Keratinocyte (primary cell): ENCODE results near the gene DOP1A. TPM values are rescaled to one million over a fixed set of nuclear protein-coding genes. Genes with fewer than 3 reads are reported as not detected.

ENCODE experiments used
- DNase-seq: peaks from one replicate; pipeline ENCODE4 v3.0.0-alpha.2; 2011; ENCODE audit warnings: low read depth, missing footprints, low spot score
- FAIRE-seq: peaks from 2 replicates; lab custom pipeline; 2011; peaks lifted over from hg19 to GRCh38; lab: Jason Lieb, UNC
- H2AFZ ChIP-seq: 2 replicates; pipeline ENCODE4 v1.6.0; 2012; ENCODE audit warnings: low read length, control low read depth, inconsistent platforms; ENCODE audit not compliant: control insufficient read depth
- H3K27ac ChIP-seq: 2 replicates; pipeline ENCODE4 v1.5.1; 2011; ENCODE audit warnings: low read length; ENCODE audit not compliant: control insufficient read depth, insufficient read depth
- H3K27me3 ChIP-seq: 3 replicates; pipeline ENCODE4 v1.6.0; 2011; ENCODE audit warnings: low read length; ENCODE audit not compliant: control insufficient read depth, insufficient read depth; ENCODE audit errors: extremely low read depth
- H3K36me3 ChIP-seq, 2 experiments: 2 replicates in 1 of 2; 3 replicates in 1 of 2; pipeline ENCODE4 v1.5.1; 2011; ENCODE audit warnings: low read length in 2 of 2, mild to moderate bottlenecking in 1 of 2; ENCODE audit not compliant: control insufficient read depth in 2 of 2, insufficient read depth in 2 of 2; ENCODE audit errors: extremely low read depth in 1 of 2
- H3K4me1 ChIP-seq: 3 replicates; pipeline ENCODE4 v1.5.1; 2011; ENCODE audit warnings: low read length; ENCODE audit not compliant: control insufficient read depth, insufficient read depth; ENCODE audit errors: extremely low read depth
- H3K4me2 ChIP-seq: 3 replicates; pipeline ENCODE4 v1.6.0; 2011; ENCODE audit warnings: low read depth, low read length; ENCODE audit not compliant: control insufficient read depth, insufficient read depth; ENCODE audit errors: extremely low read depth
- H3K4me3 ChIP-seq, 3 experiments: fragments of 200-600 bp in 1 of 3; sonication (generic) in 1 of 3; 2 replicates in 2 of 3; 3 replicates in 1 of 3; pipeline ENCODE4 v1.5.1; 2011 to 2016; ENCODE audit warnings: low read length in 3 of 3, mild to moderate bottlenecking in 3 of 3, control low read depth in 2 of 3, inconsistent platforms in 1 of 3, low read depth in 1 of 3, mixed read lengths in 1 of 3, mixed run types in 1 of 3, moderate library complexity in 1 of 3; ENCODE audit not compliant: control insufficient read depth in 2 of 3, insufficient read depth in 2 of 3; ENCODE audit errors: extremely low read depth in 1 of 3
- H3K79me2 ChIP-seq: 2 replicates; pipeline ENCODE4 v1.6.0; 2012; ENCODE audit warnings: low read length; ENCODE audit not compliant: control insufficient read depth, insufficient read depth
- H3K9ac ChIP-seq: 3 replicates; pipeline ENCODE4 v1.6.0; 2011; ENCODE audit warnings: low read length; ENCODE audit not compliant: control insufficient read depth, insufficient read depth; ENCODE audit errors: extremely low read depth
- H3K9me1 ChIP-seq: 3 replicates; pipeline ENCODE4 v1.6.0; 2011; ENCODE audit warnings: low read length; ENCODE audit not compliant: control insufficient read depth, insufficient read depth; ENCODE audit errors: extremely low read depth
- H3K9me3 ChIP-seq: 2 replicates; pipeline ENCODE4 v1.5.1; 2012; ENCODE audit warnings: low read depth, low read length; ENCODE audit not compliant: control insufficient read depth
- H4K20me1 ChIP-seq: 3 replicates; pipeline ENCODE4 v1.6.0; 2011; ENCODE audit warnings: low read length; ENCODE audit not compliant: control insufficient read depth, insufficient read depth; ENCODE audit errors: extremely low read depth
- EZH2 ChIP-seq: IDR thresholded peaks from one replicate; pipeline ENCODE4 v1.6.1; 2012; ENCODE audit warnings: inconsistent platforms, mild to moderate bottlenecking, low read length, moderate library complexity
- dilution Hi-C: fragments of 300-500 bp; cut with MboI; formaldehyde crosslinking; loops from one replicate; pipeline ENCODE4 v1.7.0; 2020; ENCODE audit warnings: low sequenced_read_pairs; ENCODE audit not compliant: extremely low pct_ligation_motif_present
- polyA plus RNA-seq, 5 experiments: library from polyadenylated mRNA; depleted of rRNA in 3 of 5; stranded (reverse) in 3 of 5; stranded (forward) in 1 of 5; unstranded in 1 of 5; fragments of >200 nt; gene quantifications; 1 replicate in 1 of 5; 2 replicates in 3 of 5; 3 replicates in 1 of 5; pipeline versions ENCODE4 v1.2.1 to v1.2.3, GENCODE V29; 2011 to 2012; ENCODE audit warnings: missing spikeins in 2 of 5, low read depth in 1 of 5, low replicate concordance in 1 of 5
- TF ChIP-seq, protein P1 (sequence below), 3 experiments: IDR thresholded peaks in 1 of 3; conservative IDR thresholded peaks in 1 of 3; optimal IDR thresholded peaks in 1 of 3; 2 replicates in 2 of 3; 3 replicates in 1 of 3; pipeline versions ENCODE3 to v1.5.1; 2011; ENCODE audit warnings: low read length in 3 of 3, mild to moderate bottlenecking in 3 of 3, moderate library complexity in 2 of 3, control low read depth in 1 of 3, inconsistent platforms in 1 of 3; ENCODE audit not compliant: insufficient read depth in 2 of 3; ENCODE audit errors: extremely low read depth in 1 of 3

The DOP1A gene
- polyA plus RNA-seq, 1 donor (not counting 4 experiments of a cell fraction or from before 2014, with no cell fraction given), result 14.1 TPM

DNA sequence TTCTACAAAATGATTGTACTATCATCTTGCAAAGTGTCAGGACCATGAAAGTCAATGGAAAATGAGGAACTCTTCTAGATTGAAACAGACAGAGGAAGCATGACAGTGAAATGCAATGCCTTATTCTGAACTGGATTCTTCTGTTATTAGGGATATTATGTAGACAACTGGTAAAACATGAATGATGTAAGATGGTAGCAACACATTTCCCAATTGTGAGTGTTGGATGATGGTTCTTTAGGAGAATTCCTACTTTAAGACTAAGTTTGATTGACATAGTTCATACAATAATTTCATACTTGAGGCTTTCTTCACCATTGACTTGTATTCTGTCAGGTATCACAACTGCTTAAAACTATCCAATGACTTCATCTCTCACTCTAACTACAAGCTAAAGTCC lies 6.3 kb upstream of the DOP1A start:
- Histone ChIP-seq H2AFZ (no peak overlapping the region), H3K27ac (no peak overlapping the region), H3K27me3 (no peaks in the 10 kb centered on the region), H3K4me1 (peaks cover 6% of the 10 kb centered on the region), H4K20me1 (no peaks in the 10 kb centered on the region), H3K4me3 (no peak overlapping the region), H3K79me2 (peaks cover 6% of the 10 kb centered on the region), H3K9ac (no peak overlapping the region), H3K9me1 (no peaks in the 10 kb centered on the region), H3K36me3 (peaks cover 0 to 1% of the 10 kb centered on the region in 2 experiments), H3K4me2 (no peak overlapping the region), H3K9me3 (no peaks in the 10 kb centered on the region)
- FAIRE-seq, result no peak
- no peak for TF ChIP-seq EZH2
- TF ChIP-seq, protein P1, sequence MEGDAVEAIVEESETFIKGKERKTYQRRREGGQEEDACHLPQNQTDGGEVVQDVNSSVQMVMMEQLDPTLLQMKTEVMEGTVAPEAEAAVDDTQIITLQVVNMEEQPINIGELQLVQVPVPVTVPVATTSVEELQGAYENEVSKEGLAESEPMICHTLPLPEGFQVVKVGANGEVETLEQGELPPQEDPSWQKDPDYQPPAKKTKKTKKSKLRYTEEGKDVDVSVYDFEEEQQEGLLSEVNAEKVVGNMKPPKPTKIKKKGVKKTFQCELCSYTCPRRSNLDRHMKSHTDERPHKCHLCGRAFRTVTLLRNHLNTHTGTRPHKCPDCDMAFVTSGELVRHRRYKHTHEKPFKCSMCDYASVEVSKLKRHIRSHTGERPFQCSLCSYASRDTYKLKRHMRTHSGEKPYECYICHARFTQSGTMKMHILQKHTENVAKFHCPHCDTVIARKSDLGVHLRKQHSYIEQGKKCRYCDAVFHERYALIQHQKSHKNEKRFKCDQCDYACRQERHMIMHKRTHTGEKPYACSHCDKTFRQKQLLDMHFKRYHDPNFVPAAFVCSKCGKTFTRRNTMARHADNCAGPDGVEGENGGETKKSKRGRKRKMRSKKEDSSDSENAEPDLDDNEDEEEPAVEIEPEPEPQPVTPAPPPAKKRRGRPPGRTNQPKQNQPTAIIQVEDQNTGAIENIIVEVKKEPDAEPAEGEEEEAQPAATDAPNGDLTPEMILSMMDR (optimal IDR thresholded peaks at IDR 0.05 in 1 of 3, IDR thresholded peaks at IDR 0.05 in 1 of 3, conservative IDR thresholded peaks at IDR 0.05 in 1 of 3; ENCODE audit: extremely low read depth in 1 of 3, insufficient read depth in 2 of 3, low read length in 3 of 3), result no peak
- dilution Hi-C loops, result no loop called here
- no peak for DNase-seq

DNA sequence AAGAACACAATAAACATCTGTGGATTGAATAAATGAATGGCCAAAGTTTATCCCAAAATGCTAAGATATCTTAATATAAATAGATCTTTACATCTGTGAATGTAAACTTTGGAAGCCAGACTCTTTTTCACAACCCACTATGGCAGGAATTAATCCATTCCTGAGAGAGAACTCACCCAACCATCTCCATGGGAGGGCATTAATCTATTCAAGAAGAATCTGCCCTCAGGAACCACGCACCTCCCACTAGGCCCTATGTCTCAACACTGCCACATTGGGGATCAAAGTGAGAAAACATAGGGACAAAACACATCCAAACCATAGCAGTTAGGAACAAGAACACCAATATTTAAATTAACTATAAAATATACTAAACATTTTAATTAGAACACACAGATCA lies 5.2 kb upstream of the DOP1A start:
- Histone ChIP-seq H3K9me3 (no peaks in the 10 kb centered on the region), H3K79me2 (peaks cover 6% of the 10 kb centered on the region), H3K36me3 (no peaks in the 10 kb centered on the region), H3K4me1 (peaks cover 6% of the 10 kb centered on the region), H3K4me3 (no peak overlapping the region), H3K9me1 (no peaks in the 10 kb centered on the region), H4K20me1 (no peaks in the 10 kb centered on the region), H3K27ac (no peak overlapping the region), H3K9ac (no peak overlapping the region), H3K27me3 (no peaks in the 10 kb centered on the region), H2AFZ (no peak overlapping the region), H3K4me2 (no peak overlapping the region)
- FAIRE-seq, result no peak
- dilution Hi-C loops, result no loop called here
- no peak for DNase-seq
- TF ChIP-seq, protein P1 (optimal IDR thresholded peaks at IDR 0.05 in 1 of 3, IDR thresholded peaks at IDR 0.05 in 1 of 3, conservative IDR thresholded peaks at IDR 0.05 in 1 of 3; ENCODE audit: extremely low read depth in 1 of 3, insufficient read depth in 2 of 3, low read length in 3 of 3), result no peak
- no peak for TF ChIP-seq EZH2
